NCI-H128 (cell line): ENCODE data around the gene STOML1.
"Not testable (repeated sequence)": the region's sequence is repeated elsewhere in the genome, so short reads cannot be mapped to it uniquely, and the experiment has no call there.

Experiments used
- DNase-seq: peaks from one replicate; lab custom pipeline; 2025; ENCODE audit not compliant: unreplicated experiment; lab: John Stamatoyannopoulos, UW

Gene STOML1

GRCh38 chr15:73987681-73988444, 4.2 kb downstream of the STOML1 start:
- no peak for DNase-seq

DNA sequence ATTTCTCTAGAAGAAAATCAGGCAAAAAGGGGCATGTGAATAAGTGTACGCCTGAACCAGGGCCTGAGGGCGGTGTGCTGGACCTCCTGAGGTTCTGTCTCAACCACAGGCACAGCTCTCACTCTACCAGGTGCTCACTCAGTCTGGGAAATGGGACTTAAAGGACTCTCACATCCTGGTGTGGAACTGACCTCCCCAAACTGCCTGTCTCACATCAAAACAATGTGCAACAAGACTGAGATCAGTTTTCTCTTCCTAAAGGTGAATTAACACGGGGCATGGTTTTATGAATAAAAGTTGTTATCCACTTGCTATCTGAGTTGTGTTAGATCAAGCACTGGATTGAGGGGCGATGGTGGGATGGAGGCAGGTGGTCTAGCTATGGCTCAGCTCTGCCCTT, 4.8 kb downstream of the STOML1 start:
- DNase-seq: no peak

DNA sequence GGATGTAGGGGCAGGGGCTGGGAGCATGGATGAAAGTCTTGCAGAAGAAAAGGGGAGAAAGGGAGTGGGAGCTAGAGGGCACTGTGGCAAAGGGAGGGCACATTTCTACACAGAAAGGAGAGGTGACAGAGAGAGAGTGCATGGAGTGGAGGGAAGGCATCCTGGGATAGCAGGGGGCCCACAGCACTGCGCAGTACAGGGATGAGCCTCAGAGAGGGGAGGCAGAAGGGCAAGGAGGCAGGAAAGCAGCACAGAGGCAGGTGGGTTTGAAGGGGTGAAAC, 5.4 kb downstream of the STOML1 start:
- no peak for DNase-seq

- DNase-seq: no peak
Observed at GRCh38 chr15:73986055-73986775, 5.9 kb downstream of the STOML1 start.

GRCh38 chr15:73985101-73985873, 6.8 kb downstream of the STOML1 start:
- DNase-seq: no peak

DNA sequence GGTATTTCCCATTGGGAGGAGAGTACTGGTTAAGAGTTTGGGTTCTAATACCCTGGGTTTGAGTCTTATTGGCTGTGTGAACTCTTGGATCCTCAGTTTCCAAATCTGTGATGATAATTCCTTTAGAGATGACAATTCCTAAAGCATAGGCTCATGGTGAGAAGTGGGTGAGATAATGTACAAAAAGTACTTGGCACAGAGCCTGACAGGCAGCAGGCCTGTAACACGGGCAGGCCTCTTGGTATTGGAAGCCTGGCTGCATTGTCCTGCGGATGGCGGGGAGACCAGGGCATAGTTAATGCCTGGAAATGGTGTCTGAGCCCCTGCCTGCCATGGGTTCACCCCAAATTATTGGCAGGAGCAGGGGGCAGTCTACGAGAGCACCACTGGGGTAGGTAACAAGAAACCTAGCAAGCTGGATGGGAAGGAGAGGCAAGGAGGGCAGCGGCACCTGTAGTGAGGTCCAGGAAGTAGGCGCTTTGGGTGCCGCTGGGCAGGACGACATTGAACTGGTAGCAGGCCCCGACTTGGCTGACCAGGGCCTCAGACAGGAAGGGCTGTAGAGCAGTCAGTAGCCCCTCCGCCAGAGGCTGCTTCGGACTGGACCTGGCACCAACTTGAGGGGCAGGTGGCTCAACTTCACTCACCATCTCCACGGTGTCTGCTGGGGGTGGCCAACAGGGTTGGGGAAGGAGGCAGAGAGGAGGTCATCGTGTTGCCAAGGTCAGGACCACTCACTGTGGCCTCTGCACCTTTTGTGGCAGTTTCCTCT, 7.7 kb downstream of the STOML1 start:
- DNase-seq: no peak

DNA sequence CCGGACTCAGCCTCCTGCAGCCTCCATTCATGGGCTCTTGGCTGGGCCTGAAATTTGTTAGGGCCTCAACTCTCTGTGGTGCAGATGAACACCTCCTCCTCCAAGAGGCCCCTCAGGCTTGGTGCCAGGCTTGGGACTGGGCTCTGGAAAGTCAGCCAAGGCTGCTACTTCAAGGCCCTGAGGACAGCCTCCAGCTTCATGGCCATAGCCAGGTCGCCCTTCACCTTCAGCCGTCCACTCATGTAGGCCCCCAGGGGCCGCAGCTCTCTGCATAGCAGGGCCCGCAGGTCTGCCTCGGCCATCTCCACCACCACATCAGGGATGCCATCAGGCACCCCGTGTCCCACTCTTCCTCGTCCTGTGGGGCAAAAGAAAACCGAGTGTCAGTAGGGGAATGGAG, 8.3 kb downstream of the STOML1 start:
- DNase-seq: no peak

DNA sequence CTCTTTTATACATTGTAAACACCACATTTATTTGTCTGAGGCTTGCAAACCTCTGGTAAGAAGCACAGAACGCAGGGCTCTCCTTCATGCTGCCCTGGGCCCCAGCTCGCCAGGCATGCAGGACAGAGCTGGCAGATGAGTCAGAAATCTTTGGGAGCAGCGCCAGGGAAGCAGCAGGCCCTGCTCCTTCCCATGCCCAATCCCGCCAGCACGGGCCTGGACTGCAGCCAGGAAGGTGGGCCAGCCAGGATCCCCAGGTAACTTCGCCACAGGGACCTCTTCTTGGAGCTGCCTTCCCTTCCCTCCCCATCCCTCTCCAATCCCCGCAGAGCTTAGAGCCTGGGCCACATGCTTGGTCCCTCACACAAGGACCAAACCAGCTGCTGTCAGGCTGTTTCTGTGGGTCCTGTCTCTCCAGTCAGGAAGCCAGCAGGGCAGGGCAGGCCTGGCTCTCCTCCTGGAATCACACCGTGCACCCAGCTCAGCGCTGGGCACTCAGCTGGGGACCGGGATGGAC, 8.8 kb downstream of the STOML1 start:
- no peak for DNase-seq

- no peak for DNase-seq
Observed at GRCh38 chr15:73982222-73982962, 9.7 kb downstream of the STOML1 start.

GRCh38 chr15:73981761-73982221, 10.3 kb downstream of the STOML1 start:
- DNase-seq: no peak

GRCh38 chr15:73979636-73980035, 12.5 kb downstream of the STOML1 start:
- no peak for DNase-seq

DNA sequence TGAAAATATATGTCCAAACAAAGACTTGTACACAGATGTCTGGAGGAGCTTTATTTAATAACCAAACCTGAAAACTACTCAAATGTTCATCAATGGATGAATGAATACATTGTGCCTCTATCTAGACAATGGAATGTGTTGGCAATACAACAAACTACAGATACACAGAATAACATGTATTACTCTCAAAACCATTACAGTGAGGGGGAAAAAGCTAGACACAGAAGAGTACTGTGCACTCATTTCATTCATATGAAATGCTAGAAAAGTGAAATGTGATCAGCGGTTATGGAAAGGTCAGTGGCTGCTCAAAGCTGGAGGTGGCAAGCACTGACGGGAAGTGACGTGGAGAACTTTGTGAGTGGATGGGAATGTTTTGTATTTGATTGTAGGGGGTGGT, 13.2 kb downstream of the STOML1 start:
- DNase-seq: no peak

GRCh38 chr15:73975440-73976125, 16.5 kb downstream of the STOML1 start:
- not testable (repeated sequence) for DNase-seq

- not testable (repeated sequence) for DNase-seq
Observed at GRCh38 chr15:73973683-73974200, 18.4 kb downstream of the STOML1 start.

DNA sequence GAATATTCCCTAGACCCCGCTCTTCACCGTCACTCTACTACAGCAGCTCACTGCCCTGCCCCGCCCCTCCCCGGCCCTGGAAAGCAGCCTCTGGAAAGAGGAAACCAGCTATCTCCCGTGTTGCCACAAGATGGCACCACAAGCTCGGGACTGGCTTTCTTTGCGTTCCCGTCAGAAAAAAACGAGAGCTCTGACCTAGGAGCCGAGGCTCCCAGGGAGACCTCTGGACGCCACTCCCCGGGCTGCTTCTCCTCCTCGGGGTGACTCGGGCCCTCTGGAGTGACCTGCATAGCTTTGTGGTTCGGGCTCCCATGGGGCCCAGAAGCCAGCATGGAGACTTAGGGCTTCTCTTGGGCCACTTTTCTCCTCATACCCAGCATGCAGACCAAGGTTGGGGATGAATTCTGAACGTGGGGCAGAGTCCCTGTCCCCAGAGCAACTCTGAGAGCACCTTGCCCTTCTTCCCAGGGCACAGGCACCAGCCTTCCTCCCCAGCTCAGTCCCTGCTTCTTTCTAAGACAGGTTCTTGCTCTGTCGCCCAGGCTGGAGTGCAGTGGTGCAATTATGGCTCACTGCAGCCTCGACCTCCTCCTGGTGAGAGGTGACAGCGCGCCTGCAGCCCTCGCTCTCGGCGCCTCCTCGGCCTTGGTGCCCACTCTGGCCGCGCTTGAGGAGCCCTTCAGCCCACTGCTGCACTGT, 19.0 kb downstream of the STOML1 start:
- peak; percentile 72 for DNase-seq

DNA sequence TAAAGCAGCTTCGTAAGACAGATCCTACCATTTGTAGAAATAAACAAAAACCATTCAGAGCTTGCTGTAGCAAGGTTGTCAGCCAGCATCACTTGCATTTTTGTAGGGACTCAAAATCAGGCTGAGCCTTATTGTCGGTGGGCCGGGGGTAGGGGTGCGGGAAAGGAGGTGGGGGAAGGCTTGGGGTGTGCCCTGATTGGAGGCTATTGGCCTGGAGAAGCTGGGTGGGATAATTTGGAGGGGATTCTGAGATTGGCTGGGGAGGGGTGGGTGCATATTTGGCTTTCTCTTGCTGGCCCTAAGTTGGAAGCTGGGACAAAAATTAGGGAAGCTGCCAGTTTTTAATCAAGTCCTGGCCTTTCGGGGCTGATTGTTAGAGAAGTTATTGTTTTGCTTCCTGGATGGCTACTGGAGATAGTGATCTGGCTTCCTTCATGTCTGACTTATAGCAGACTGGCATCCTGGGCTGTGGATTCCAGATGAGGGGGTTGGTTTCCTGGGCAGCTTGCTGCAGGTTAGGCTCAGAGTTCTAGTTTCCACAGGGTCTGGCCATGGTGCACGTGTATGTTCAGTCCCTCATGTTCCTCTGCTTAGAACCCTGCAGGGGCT, 22.8 kb downstream of the STOML1 start:
- no peak for DNase-seq

GRCh38 chr15:73968461-73968860, 23.6 kb downstream of the STOML1 start:
- DNase-seq: no peak

DNA sequence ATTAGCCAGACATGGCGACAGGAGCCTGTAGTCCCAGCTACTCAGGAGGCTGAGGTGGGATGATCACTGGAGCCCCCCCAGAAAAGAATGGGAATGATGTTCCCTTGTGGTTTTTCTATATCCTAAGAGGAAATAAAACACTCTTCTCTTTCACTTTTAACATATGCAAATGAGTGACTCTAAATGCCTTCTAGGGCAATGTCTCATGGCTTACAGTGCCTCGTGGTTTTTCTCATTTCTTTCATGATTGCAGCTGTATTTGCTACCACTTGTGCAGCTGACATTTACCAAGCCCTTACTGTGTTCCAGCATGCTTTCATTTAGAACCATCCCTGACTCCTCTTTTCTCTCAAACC, 26.4 kb downstream of the STOML1 start:
- DNase-seq: no peak
